22Rv1 (cell line): ENCODE results near the gene OR4X1.
A peak's percentile ranks its signal among the peaks of the same experiment; 100 is the strongest.
"Not testable (repeated sequence)": the region's sequence is repeated elsewhere in the genome, so short reads cannot be mapped to it uniquely, and the experiment has no call there.

Experiments
- H3K27ac ChIP-seq: fragments of 450-650 bp; 2 replicates; pipeline ENCODE4 v1.5.1; 2017
- ZFX ChIP-seq: fragments of 450-650 bp; IDR thresholded peaks from 2 replicates; pipeline ENCODE4 v1.6.1; 2017; ENCODE audit warnings: antibody characterized with exemption, borderline replicate concordance
- TF ChIP-seq, protein P1 (sequence below): fragments of 450-650 bp; IDR thresholded peaks from 2 replicates; pipeline ENCODE4 v1.5.1; 2017; ENCODE audit warnings: mild to moderate bottlenecking

The OR4X1 gene

DNA sequence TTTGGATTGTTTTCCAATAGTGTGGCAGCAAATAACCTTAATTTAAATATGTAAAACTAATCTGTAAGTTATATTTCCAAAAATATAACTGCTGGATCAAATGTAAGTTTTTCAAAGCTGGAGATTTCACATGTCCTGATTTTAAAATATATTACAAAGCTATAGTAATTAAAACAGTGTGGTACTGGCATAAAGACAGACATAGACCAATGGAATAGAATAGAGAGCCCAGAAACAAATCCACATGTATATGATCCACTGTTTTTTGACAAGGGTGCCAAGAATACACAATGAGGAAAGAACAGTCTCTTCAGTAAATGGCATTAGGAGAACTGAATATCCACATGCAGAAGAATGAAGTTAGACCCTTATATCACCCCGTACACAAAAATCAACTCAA is 14.8 kb upstream of the OR4X1 start:
- TF ChIP-seq ZFX: no peak
- TF ChIP-seq, protein P1, sequence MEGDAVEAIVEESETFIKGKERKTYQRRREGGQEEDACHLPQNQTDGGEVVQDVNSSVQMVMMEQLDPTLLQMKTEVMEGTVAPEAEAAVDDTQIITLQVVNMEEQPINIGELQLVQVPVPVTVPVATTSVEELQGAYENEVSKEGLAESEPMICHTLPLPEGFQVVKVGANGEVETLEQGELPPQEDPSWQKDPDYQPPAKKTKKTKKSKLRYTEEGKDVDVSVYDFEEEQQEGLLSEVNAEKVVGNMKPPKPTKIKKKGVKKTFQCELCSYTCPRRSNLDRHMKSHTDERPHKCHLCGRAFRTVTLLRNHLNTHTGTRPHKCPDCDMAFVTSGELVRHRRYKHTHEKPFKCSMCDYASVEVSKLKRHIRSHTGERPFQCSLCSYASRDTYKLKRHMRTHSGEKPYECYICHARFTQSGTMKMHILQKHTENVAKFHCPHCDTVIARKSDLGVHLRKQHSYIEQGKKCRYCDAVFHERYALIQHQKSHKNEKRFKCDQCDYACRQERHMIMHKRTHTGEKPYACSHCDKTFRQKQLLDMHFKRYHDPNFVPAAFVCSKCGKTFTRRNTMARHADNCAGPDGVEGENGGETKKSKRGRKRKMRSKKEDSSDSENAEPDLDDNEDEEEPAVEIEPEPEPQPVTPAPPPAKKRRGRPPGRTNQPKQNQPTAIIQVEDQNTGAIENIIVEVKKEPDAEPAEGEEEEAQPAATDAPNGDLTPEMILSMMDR: no peak
- H3K27ac ChIP-seq: no peak overlapping the region

DNA sequence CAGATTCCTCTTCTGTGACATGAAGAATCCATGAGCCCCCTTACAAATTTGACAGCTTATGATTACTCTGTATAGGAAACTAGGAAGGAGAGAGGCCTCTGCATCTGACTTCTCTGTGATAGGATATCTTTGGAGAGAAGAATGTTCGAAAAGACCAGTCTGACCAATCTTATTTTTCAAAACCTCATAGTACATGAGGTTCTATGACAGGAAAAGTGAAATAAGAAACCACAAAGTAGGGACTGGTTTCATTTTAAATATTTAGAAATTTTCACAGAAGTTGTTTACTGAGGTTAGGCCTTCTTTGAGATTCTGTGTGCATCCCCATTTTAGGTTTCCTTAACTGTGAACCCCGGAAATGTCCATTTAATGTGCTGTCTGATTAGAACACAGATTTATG is 2.1 kb upstream of the OR4X1 start:
- TF ChIP-seq ZFX: no peak
- TF ChIP-seq, protein P1: no peak
- H3K27ac ChIP-seq: no peak overlapping the region

DNA sequence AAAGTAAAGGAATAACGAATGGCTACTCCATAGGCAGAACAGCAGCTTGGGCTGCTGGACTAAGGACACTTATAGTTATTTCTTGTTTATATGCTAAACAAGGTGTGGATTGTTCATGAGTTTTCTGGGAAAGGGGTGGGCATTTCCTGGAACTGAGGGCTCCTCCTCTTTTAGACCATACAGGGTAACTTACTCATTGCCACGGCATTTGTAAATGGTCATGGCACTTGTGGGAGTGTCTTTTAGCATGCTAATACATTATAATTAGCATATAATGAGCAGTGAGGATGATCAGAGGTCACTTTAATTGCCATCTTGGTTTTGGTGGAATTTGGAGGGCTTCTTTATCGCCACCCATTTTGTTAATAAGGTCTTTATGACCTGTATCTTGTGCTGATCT is 7.0 kb downstream of the OR4X1 start:
- TF ChIP-seq ZFX: no peak
- TF ChIP-seq, protein P1: no peak
- H3K27ac ChIP-seq: no peak overlapping the region

DNA sequence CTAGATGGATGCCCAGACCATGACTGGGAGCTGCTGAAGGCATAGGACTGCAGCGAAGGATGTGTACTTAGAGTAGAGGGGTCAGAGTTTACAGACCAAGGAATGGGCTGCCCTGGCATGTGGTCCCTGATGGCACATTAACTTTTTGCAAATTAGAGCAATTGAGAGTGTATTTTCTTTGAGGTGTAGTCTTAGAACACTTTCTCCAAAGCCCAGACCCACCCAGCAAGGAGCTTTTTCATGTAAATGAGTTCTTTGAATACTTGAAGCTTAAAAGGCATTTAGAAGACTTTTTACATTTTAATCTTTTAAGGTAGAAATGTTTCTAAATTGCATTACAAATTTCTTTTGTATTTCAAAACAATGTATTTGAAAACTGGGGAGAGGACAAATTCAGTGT is 8.9 kb downstream of the OR4X1 start:
- TF ChIP-seq ZFX: no peak
- TF ChIP-seq, protein P1: no peak
- H3K27ac ChIP-seq: no peak overlapping the region

DNA sequence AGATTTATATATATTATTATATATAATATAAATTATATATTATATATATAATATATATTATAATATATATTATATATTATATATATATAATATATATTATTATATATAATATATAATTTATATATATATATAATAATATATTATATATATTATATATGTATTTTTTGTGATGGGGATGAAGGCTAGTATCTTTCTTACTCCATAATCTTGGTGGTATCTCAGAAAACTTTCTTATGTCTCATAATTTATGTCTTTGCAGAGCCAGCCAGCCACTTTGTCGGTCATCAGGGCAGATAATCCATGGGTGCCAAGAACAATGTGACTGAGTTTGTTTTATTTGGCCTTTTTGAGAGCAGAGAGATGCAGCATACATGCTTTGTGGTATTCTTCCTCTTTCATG is 42.3 kb downstream of the OR4X1 start, which contains the start of gene OR4S1:
OR4S1 (plus strand) TSS at position 301 of the 400 bp plus-strand sequence; CDS start at position 301, 0 bp downstream.
- no peak for TF ChIP-seq ZFX
- TF ChIP-seq, protein P1: no peak
- no peak within 1 kb of the TSS for H3K27ac ChIP-seq

DNA sequence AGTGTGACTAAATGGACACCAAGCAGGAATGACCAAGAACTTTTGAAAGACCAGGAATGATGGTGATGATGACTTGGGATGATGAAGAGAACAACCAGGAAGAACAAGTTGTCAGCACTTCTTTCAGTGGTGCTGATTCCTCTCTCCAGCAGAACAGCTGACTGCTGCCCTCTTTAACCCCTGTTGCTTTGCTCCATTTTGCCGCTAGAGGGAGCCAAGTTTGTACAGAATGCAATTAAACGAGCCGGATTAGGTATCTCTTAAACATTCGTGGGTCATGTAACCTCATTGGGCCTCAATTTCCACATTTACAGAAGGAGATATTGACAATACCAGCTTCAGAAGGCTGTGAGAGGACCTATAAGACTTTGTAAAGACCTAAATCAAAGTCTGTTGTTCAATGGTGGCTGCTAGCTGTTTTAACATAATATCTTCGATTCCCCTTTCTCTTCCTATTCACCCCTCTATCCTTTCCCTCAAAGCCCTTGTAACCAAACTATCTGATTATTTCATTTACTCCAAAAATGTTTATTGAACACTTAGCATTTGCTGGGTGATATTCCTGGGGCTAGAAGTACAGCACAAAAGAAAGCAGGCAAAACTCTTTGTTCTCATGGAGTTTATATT is 44.2 kb downstream of the OR4X1 start:
- no peak overlapping the region for H3K27ac ChIP-seq
- TF ChIP-seq ZFX: no peak
- TF ChIP-seq, protein P1: peak; percentile 87

DNA sequence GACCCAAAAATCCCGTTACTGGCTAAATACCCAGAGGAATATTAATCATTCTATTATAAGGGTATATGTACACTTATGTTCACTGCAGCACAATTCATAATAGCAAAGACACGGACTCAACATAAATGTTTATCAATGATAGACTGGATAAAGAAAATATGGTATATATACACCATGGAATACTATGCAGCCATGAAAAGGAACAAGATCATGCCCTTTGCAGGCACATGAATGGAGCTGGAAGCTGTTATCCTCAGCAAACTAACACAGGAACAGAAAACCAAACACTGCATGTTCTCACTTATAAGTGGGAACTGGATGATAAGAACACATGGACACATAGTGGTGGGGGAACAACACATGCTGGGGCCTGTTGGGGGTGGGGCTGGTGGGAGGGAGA is 49.9 kb downstream of the OR4X1 start:
- not testable (repeated sequence) for H3K27ac ChIP-seq
